Uterus (tissue), 4 donors: ENCODE results near the gene FBXO46. TPM values are rescaled to one million over a fixed set of nuclear protein-coding genes. Genes with fewer than 3 reads are reported as not detected.

Experiments used
- DNase-seq, 2 donors: peaks; one replicate each; pipeline ENCODE4 v3.0.0-alpha.2; 2019 to 2020
- H3K27ac ChIP-seq, 2 donors: fragments of 200-600 bp; sonication (generic); 1 replicate in 1 of 2; 2 replicates in 1 of 2; pipeline ENCODE4 v1.5.1; 2016 to 2018
- H3K27me3 ChIP-seq, 2 donors: fragments of 200-600 bp; sonication (generic); one replicate each; pipeline ENCODE4 v1.5.1; 2018 to 2019; ENCODE audit warnings: control low read depth in 1 of 2
- H3K36me3 ChIP-seq, 2 donors: fragments of 200-600 bp; sonication (generic); one replicate each; pipeline ENCODE4 v1.5.1; 2019; ENCODE audit warnings: control low read depth in 1 of 2
- H3K4me1 ChIP-seq, 2 donors: fragments of 200-600 bp; sonication (generic); one replicate each; pipeline ENCODE4 v1.5.1; 2018 to 2019; ENCODE audit warnings: control low read depth in 1 of 2
- H3K4me3 ChIP-seq, 2 donors: fragments of 200-600 bp; sonication (generic); 1 replicate in 1 of 2; 2 replicates in 1 of 2; pipeline ENCODE4 v1.5.1; 2018 to 2019; ENCODE audit warnings: mild to moderate bottlenecking in 1 of 2
- H3K9me3 ChIP-seq, 2 donors: fragments of 200-600 bp; sonication (generic); one replicate each; pipeline ENCODE4 v1.5.1; 2019; ENCODE audit warnings: control low read depth in 1 of 2
- POLR2A ChIP-seq, 2 donors: fragments of 450-650 bp; IDR thresholded peaks; one replicate each; pipeline ENCODE4 v1.6.1; 2016; ENCODE audit warnings: antibody characterized with exemption in 2 of 2, mild to moderate bottlenecking in 1 of 2, moderate library complexity in 1 of 2
- intact Hi-C: fragments of 100-400 bp; cut with DNase I; formaldehyde crosslinking; loops from one replicate; pipeline ENCODE4 v1.15.1; 2023; ENCODE audit warnings: low total_unique reads
- total RNA-seq, 4 donors: library from RNA; depleted of rRNA in 3 of 4; stranded (reverse); fragments of >200 nt in 3 of 4; gene quantifications; one replicate each; pipeline versions ENCODE4 v1.1.0 to v1.2.4, GENCODE V29; 2014 to 2023
- TF ChIP-seq, protein P1 (sequence below), 4 experiments: fragments of 200-600 bp in 2 of 4; fragments of 450-650 bp in 2 of 4; sonication (generic) in 2 of 4; IDR thresholded peaks; one replicate each; pipeline ENCODE4 v1.5.1; 2016 to 2019; ENCODE audit warnings: antibody characterized with exemption in 4 of 4, mild to moderate bottlenecking in 2 of 4, moderate library complexity in 1 of 4
- donor health status: DM: yes; HTN: yes; CAD: no.

Gene FBXO46
- total RNA-seq, 4 donors from 2014 or later: 7.0 to 36.1 (median 15.2) TPM

DNA sequence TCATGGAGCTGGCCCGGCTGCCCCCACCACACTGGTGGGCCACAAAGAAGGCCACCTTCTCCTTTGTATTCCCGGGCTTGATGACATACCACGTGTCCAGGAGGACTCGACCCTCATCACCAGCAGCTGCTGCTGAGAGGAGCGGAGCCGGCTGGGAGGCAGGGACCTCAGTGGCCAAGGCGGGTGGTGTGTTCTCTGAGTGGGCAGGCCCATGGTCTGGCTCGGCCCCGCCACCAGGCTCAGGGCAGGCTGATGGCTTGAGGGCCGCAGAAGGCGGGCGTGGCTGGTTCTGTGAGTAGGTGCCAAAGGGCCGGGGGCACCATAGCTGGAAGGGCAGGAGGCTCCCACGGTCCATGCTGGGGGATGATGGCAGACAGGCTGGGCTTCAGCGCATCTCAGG, 17.6 kb downstream of the FBXO46 start:
- Histone ChIP-seq H3K4me1 (peaks cover 0 to under 1% of the 10 kb centered on the region in 2 donors), H3K27me3 (no peaks in the 10 kb centered on the region), H3K9me3 (no peaks in the 10 kb centered on the region), H3K36me3 (no peaks in the 10 kb centered on the region), H3K27ac (no peak overlapping the region), H3K4me3 (no peak overlapping the region)
- TF ChIP-seq, protein P1, sequence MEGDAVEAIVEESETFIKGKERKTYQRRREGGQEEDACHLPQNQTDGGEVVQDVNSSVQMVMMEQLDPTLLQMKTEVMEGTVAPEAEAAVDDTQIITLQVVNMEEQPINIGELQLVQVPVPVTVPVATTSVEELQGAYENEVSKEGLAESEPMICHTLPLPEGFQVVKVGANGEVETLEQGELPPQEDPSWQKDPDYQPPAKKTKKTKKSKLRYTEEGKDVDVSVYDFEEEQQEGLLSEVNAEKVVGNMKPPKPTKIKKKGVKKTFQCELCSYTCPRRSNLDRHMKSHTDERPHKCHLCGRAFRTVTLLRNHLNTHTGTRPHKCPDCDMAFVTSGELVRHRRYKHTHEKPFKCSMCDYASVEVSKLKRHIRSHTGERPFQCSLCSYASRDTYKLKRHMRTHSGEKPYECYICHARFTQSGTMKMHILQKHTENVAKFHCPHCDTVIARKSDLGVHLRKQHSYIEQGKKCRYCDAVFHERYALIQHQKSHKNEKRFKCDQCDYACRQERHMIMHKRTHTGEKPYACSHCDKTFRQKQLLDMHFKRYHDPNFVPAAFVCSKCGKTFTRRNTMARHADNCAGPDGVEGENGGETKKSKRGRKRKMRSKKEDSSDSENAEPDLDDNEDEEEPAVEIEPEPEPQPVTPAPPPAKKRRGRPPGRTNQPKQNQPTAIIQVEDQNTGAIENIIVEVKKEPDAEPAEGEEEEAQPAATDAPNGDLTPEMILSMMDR (IDR thresholded peaks at IDR 0.05): no peak
- no peak for TF ChIP-seq POLR2A (IDR thresholded peaks at IDR 0.05)
- no peak for DNase-seq
- intact Hi-C loops: no loop called here

DNA sequence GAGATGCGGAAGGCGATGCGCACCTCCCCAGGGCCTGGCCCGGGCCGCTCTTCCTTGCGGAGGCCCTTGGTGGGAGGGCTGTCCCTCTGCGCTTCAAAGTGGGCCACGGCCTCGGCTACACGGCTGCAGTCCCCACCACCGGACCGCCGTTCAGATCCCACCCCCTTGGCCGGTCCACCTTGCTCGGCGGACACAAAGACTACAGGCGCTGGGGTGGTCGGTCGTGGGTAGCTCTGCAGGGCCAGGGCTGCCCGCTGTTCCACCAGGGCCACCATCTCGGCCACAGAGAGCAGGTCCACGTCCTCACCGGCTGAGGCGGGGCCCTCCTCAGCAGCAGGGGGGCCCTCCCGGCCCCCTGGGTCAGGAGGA, 18.0 kb downstream of the FBXO46 start:
- DNase-seq: no peak
- Histone ChIP-seq H3K4me3 (no peak overlapping the region), H3K27ac (no peak overlapping the region), H3K4me1 (no peaks in the 10 kb centered on the region), H3K9me3 (no peaks in the 10 kb centered on the region), H3K36me3 (no peaks in the 10 kb centered on the region), H3K27me3 (no peaks in the 10 kb centered on the region)
- intact Hi-C loops: no loop called here
- TF ChIP-seq POLR2A (IDR thresholded peaks at IDR 0.05): no peak
- TF ChIP-seq, protein P1 (IDR thresholded peaks at IDR 0.05): no peak

DNA sequence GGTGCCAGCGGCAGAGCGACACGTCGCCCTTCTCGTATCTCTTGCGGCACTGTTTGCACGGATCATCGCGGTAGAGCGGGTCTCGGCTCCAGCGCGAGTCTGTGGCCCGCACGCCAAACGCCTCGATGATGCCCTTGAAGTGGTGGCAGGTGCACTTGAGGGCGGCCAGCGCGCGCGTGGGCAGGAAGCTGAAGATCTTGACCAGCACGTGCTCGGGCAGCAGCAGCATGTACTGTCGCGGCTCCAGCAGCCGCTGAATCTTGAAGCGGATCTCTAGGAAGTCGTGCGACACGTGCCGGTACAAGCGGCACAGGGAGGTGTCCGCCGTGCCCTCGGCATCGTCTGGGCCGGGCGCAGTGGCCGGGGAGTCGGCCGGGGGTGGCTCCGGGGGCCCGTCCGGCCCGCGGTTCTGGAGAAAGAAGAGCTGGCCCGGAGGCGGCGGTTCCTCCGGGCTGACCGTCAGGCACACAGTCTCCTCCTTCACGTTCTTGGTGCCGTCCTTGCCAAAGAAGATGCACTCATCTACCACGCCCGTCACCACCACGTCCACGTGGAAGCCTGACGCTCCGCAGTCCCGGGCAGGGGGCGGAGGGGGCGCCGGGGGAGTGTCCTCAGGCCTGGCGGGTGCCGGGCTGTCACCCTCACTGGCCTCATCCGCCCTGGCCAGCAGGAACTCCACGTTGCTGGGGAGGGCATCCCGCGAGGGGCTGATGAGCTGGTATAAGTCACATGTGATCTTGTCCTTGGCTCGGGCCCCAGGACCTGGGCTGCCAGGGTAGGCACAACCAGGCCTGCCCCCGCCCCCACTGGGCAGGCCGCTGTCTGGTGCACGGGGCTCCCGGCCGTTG, 18.6 kb downstream of the FBXO46 start:
- intact Hi-C loops: no loop called here
- Histone ChIP-seq H3K4me1 (no peaks in the 10 kb centered on the region), H3K36me3 (no peaks in the 10 kb centered on the region), H3K27ac (no peak overlapping the region), H3K4me3 (no peak overlapping the region), H3K9me3 (no peaks in the 10 kb centered on the region), H3K27me3 (no peaks in the 10 kb centered on the region)
- TF ChIP-seq, protein P1 (IDR thresholded peaks at IDR 0.05): no peak
- TF ChIP-seq POLR2A (IDR thresholded peaks at IDR 0.05): no peak
- DNase-seq: no peak

DNA sequence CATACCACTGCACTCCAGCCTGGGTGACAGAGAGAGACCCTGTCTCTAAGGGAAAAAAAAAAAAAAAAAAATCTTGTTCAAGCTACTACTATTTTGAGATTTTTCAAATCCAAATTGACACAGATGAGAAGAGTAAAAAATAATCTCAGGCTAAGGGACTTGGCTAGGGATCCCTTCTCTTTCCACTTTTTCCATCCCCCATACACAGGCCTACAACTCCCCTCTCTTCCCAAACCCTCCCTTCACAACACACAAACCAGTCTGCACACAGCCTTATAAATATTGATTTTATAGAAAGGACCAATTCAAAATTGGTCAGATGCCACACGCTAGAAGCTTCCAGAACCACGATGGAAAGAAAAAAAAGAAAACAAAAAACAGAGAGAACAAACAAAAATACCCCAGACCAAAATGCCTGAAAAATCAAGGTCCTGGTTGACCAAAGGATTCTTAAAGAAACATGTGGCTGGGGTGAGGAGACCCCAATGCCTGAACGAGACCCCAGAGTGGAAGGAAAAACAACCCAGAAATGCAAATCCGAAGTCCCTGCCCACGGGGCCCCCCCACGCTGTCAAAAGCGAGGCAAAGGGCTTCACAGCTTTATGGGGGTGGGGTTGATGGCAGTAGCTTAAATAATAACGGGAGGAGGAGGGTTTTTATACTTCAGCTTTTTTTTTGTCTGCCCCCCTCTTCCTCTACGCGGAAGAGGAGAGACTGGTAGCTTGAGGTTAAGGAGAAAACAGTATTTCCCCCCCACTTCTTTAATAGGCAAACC, 20.2 kb downstream of the FBXO46 start:
- intact Hi-C loops: no loop called here
- Histone ChIP-seq H3K36me3 (no peaks in the 10 kb centered on the region), H3K4me3 (no peak overlapping the region), H3K27me3 (no peaks in the 10 kb centered on the region), H3K27ac (peak overlapping the region in 1 of 2 donors; percentile 6), H3K4me1 (no peaks in the 10 kb centered on the region), H3K9me3 (no peaks in the 10 kb centered on the region)
- no peak for DNase-seq
- TF ChIP-seq POLR2A (IDR thresholded peaks at IDR 0.05): no peak
- TF ChIP-seq, protein P1 (IDR thresholded peaks at IDR 0.05): no peak
